SH-SY5Y (cell line): ENCODE results near the gene WDR35.

Experiments used
- GATA2 ChIP-seq: IDR thresholded peaks from 2 replicates; pipeline ENCODE4 v1.6.1; 2011; ENCODE audit warnings: mild to moderate bottlenecking, low read depth, low read length
- GATA3 ChIP-seq: IDR thresholded peaks from 2 replicates; pipeline ENCODE4 v1.6.1; 2011; ENCODE audit warnings: low read depth, mild to moderate bottlenecking, low read length, moderate library complexity

DNA sequence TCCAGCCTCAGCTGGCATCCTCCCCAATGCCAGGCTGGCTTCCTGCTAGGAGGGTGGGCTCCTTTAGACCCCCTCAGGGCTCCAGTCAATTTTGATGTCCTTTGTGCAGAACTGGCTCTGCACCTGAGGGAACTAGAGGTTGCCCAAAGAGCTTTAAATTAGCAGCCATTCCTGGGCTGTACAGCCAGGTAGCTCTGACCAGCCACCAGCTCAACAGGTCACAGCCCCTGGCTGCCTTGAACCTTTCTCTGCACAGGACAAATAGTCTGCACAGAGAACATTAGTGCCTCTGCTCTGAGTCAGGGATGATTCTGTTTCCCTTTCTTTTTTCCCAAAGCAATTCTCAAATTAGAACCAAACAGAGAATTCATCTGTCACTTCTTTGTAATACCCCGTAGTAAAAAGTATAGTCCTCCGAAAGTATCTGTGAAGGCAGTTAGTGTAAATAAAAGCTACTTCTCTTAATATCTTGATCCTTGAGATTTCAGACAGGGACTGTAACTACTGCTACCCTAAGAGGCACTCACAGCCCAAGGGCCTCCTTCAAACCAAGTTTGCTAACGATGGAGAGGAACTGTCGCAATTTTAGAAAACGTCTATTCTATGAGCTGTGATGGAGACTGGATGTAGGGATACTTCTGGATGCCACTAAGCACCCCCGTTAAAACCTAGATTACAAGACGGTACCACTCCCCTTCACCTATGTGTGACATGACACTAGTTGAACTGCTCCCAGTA, 91.1 kb downstream of the WDR35 start:
- TF ChIP-seq GATA2 = no peak
- no peak for TF ChIP-seq GATA3
